ENCODE data around the gene NDRG2. TPM values are rescaled to one million over a fixed set of nuclear protein-coding genes. Genes with fewer than 3 reads are reported as not detected.

Gene NDRG2
- total and polyA plus RNA-seq, 9 donors: 99.9 to 203 (median 146) TPM

GRCh38 chr14:20978687-20979086 is 46.2 kb downstream of the NDRG2 start:
- Histone ChIP-seq H3K27ac (ENCODE audit: low read length) (no peak overlapping the region), H3K27me3 (ENCODE audit: control insufficient read depth, insufficient read depth, low read length) (no peaks in the 10 kb centered on the region), H3K9me3 (replicated peaks; ENCODE audit: control insufficient read depth, low read depth, low read length) (no peaks in the 10 kb centered on the region), H3K4me1 (ENCODE audit: control insufficient read depth, insufficient read depth, low read length) (peaks cover 4% of the 10 kb centered on the region), H3K36me3 (ENCODE audit: control insufficient read depth, insufficient read depth, low read length) (no peaks in the 10 kb centered on the region), H3K4me3 (ENCODE audit: low read length) (no peak overlapping the region)
- WGBS (ENCODE audit: insufficient coverage): 67% methylated on average over 1 of the region's 1 CpG
- no peak for DNase-seq

- WGBS (ENCODE audit: insufficient coverage): no CpG with 5 or more reads among the region's 1 CpG
- Histone ChIP-seq H3K27me3 (ENCODE audit: control insufficient read depth, insufficient read depth, low read length) (peaks cover 2% of the 10 kb centered on the region), H3K4me1 (ENCODE audit: control insufficient read depth, insufficient read depth, low read length) (peaks cover 5% of the 10 kb centered on the region), H3K27ac (ENCODE audit: low read length) (no peak overlapping the region), H3K36me3 (ENCODE audit: control insufficient read depth, insufficient read depth, low read length) (no peaks in the 10 kb centered on the region), H3K9me3 (replicated peaks; ENCODE audit: control insufficient read depth, low read depth, low read length) (no peaks in the 10 kb centered on the region), H3K4me3 (ENCODE audit: low read length) (no peak overlapping the region)
- no peak for DNase-seq
These were observed 48.6 kb downstream of the NDRG2 start for GRCh38 chr14:20976291-20976690.

- Histone ChIP-seq H3K4me3 (ENCODE audit: low read length) (no peak overlapping the region), H3K9me3 (replicated peaks; ENCODE audit: control insufficient read depth, low read depth, low read length) (no peaks in the 10 kb centered on the region)
- 100% methylated on average over 2 of the region's 3 CpGs for WGBS (ENCODE audit: insufficient coverage)
These were observed 51.4 kb downstream of the NDRG2 start for GRCh38 chr14:20973501-20973900.

GRCh38 chr14:20971705-20972021 is 53.2 kb downstream of the NDRG2 start:
- WGBS (ENCODE audit: insufficient coverage): 11% methylated on average over 6 of the region's 8 CpGs
- H3K9me3 ChIP-seq (replicated peaks; ENCODE audit: control insufficient read depth, low read depth, low read length): no peaks in the 10 kb centered on the region
- peak overlapping the region; percentile 70 for H3K4me3 ChIP-seq (ENCODE audit: low read length)
- no peak overlapping the region for H3K27ac ChIP-seq (ENCODE audit: low read length)
- H3K36me3 ChIP-seq (ENCODE audit: control insufficient read depth, insufficient read depth, low read length): no peaks in the 10 kb centered on the region
- DNase-seq: no peak
- H3K27me3 ChIP-seq (ENCODE audit: control insufficient read depth, insufficient read depth, low read length): peaks cover 11% of the 10 kb centered on the region
- H3K4me1 ChIP-seq (ENCODE audit: control insufficient read depth, insufficient read depth, low read length): peaks cover 10% of the 10 kb centered on the region

More at GRCh38 chr14:20973501-20973900, 51.4 kb downstream of the NDRG2 start:
- no peak for DNase-seq
- peaks cover 10% of the 10 kb centered on the region for H3K4me1 ChIP-seq (ENCODE audit: control insufficient read depth, insufficient read depth, low read length)
- peaks cover 5% of the 10 kb centered on the region for H3K27me3 ChIP-seq (ENCODE audit: control insufficient read depth, insufficient read depth, low read length)
- H3K36me3 ChIP-seq (ENCODE audit: control insufficient read depth, insufficient read depth, low read length): no peaks in the 10 kb centered on the region
- no peak overlapping the region for H3K27ac ChIP-seq (ENCODE audit: low read length)

GRCh38 chr14:20970983-20971704 is 53.7 kb downstream of the NDRG2 start:
- Histone ChIP-seq H3K9me3 (replicated peaks; ENCODE audit: control insufficient read depth, low read depth, low read length) (no peaks in the 10 kb centered on the region), H3K4me3 (ENCODE audit: low read length) (peak overlapping the region; percentile 70), H3K27me3 (ENCODE audit: control insufficient read depth, insufficient read depth, low read length) (peaks cover 11% of the 10 kb centered on the region), H3K36me3 (ENCODE audit: control insufficient read depth, insufficient read depth, low read length) (no peaks in the 10 kb centered on the region), H3K4me1 (ENCODE audit: control insufficient read depth, insufficient read depth, low read length) (peaks cover 10% of the 10 kb centered on the region), H3K27ac (ENCODE audit: low read length) (peak overlapping the region; percentile 65)
- DNase-seq: peak; percentile 87
- under 1% methylated on average over 43 of the region's 47 CpGs for WGBS (ENCODE audit: insufficient coverage)

GRCh38 chr14:20970647-20970982 is 54.2 kb downstream of the NDRG2 start:
- Histone ChIP-seq H3K4me1 (ENCODE audit: control insufficient read depth, insufficient read depth, low read length) (peaks cover 10% of the 10 kb centered on the region), H3K27me3 (ENCODE audit: control insufficient read depth, insufficient read depth, low read length) (peaks cover 11% of the 10 kb centered on the region), H3K27ac (ENCODE audit: low read length) (no peak overlapping the region), H3K9me3 (replicated peaks; ENCODE audit: control insufficient read depth, low read depth, low read length) (no peaks in the 10 kb centered on the region), H3K36me3 (ENCODE audit: control insufficient read depth, insufficient read depth, low read length) (no peaks in the 10 kb centered on the region), H3K4me3 (ENCODE audit: low read length) (peak overlapping the region; percentile 70)
- DNase-seq: no peak
- 13% methylated on average over 5 of the region's 10 CpGs for WGBS (ENCODE audit: insufficient coverage)

- no peaks in the 10 kb centered on the region for H3K36me3 ChIP-seq (ENCODE audit: control insufficient read depth, insufficient read depth, low read length)
- peaks cover 10% of the 10 kb centered on the region for H3K4me1 ChIP-seq (ENCODE audit: control insufficient read depth, insufficient read depth, low read length)
- no peaks in the 10 kb centered on the region for H3K9me3 ChIP-seq (replicated peaks; ENCODE audit: control insufficient read depth, low read depth, low read length)
- H3K27ac ChIP-seq (ENCODE audit: low read length): no peak overlapping the region
- DNase-seq: no peak
- H3K4me3 ChIP-seq (ENCODE audit: low read length): no peak overlapping the region
- WGBS (ENCODE audit: insufficient coverage): 83% methylated on average over 3 of the region's 3 CpGs
- peaks cover 13% of the 10 kb centered on the region for H3K27me3 ChIP-seq (ENCODE audit: control insufficient read depth, insufficient read depth, low read length)
These were observed 55.5 kb downstream of the NDRG2 start for GRCh38 chr14:20969336-20969735.

Other genes with a start within 250 kb of the NDRG2 start
- gene RNASE6, start 243.8 kb downstream of the NDRG2 start, total RNA-seq: 4.8 TPM
- gene RNASE6, start 243.8 kb downstream of the NDRG2 start, polyA plus RNA-seq (ENCODE audit: insufficient read depth in 1 of 8, insufficient read length in 8 of 8, low replicate concordance in 1 of 8): 1 to 10 TPM; 5.0 to 7.9 (median 5.7) TPM
- gene RNASE1, start 222.2 kb downstream of the NDRG2 start, total RNA-seq: 204 TPM
- 100 to 1,000 TPM; 135 to 259 (median 209) TPM for gene RNASE1, start 222.2 kb downstream of the NDRG2 start, polyA plus RNA-seq (ENCODE audit: insufficient read depth in 1 of 8, insufficient read length in 8 of 8, low replicate concordance in 1 of 8)
- gene RNASE3, start 133.7 kb downstream of the NDRG2 start, total RNA-seq: not detected
- gene RNASE3, start 133.7 kb downstream of the NDRG2 start, polyA plus RNA-seq (ENCODE audit: insufficient read depth in 1 of 8, insufficient read length in 8 of 8, low replicate concordance in 1 of 8): 1 to 10 TPM in 1 of 8 donors, under 1 TPM in 6, not detected in 1; 0.18 to 1.1 (median 0.32) TPM
- 0.13 TPM for gene RNASE2, start 69.6 kb downstream of the NDRG2 start, total RNA-seq
- gene RNASE2, start 69.6 kb downstream of the NDRG2 start, polyA plus RNA-seq (ENCODE audit: insufficient read depth in 1 of 8, insufficient read length in 8 of 8, low replicate concordance in 1 of 8): 1 to 10 TPM in 7 of 8 donors, under 1 TPM in 1; 0.95 to 1.9 (median 1.1) TPM
- gene METTL17, start 35.1 kb downstream of the NDRG2 start, total RNA-seq: 50.6 TPM
- 10 to 100 TPM; 36.0 to 64.0 (median 46.8) TPM for gene METTL17, start 35.1 kb downstream of the NDRG2 start, polyA plus RNA-seq (ENCODE audit: insufficient read depth in 1 of 8, insufficient read length in 8 of 8, low replicate concordance in 1 of 8)
- gene SLC39A2, start 25.8 kb downstream of the NDRG2 start, total RNA-seq: 0.04 TPM
- under 1 TPM in 1 of 8 donors, not detected in 7; 0.61 TPM for gene SLC39A2, start 25.8 kb downstream of the NDRG2 start, polyA plus RNA-seq (ENCODE audit: insufficient read depth in 1 of 8, insufficient read length in 8 of 8, low replicate concordance in 1 of 8)
- gene TPPP2, start 5.2 kb upstream of the NDRG2 start, total RNA-seq: 0.44 TPM
- under 1 TPM in 7 of 8 donors, not detected in 1; 0.28 to 0.85 (median 0.38) TPM for gene TPPP2, start 5.2 kb upstream of the NDRG2 start, polyA plus RNA-seq (ENCODE audit: insufficient read depth in 1 of 8, insufficient read length in 8 of 8, low replicate concordance in 1 of 8)
- gene RNASE13, start 9.7 kb upstream of the NDRG2 start, total RNA-seq: not detected
- under 1 TPM in 2 of 8 donors, not detected in 6; 0.14 to 0.16 TPM for gene RNASE13, start 9.7 kb upstream of the NDRG2 start, polyA plus RNA-seq (ENCODE audit: insufficient read depth in 1 of 8, insufficient read length in 8 of 8, low replicate concordance in 1 of 8)
- gene RNASE7, start 17.3 kb upstream of the NDRG2 start, total RNA-seq: not detected
- gene RNASE7, start 17.3 kb upstream of the NDRG2 start, polyA plus RNA-seq (ENCODE audit: insufficient read depth in 1 of 8, insufficient read length in 8 of 8, low replicate concordance in 1 of 8): under 1 TPM in 3 of 8 donors, not detected in 5; 0.13 to 0.27 (median 0.18) TPM
- not detected for gene RNASE8, start 32.8 kb upstream of the NDRG2 start, total RNA-seq
- not detected for gene RNASE8, start 32.8 kb upstream of the NDRG2 start, polyA plus RNA-seq (ENCODE audit: insufficient read depth in 1 of 8, insufficient read length in 8 of 8, low replicate concordance in 1 of 8)
- gene ARHGEF40, start 45.2 kb upstream of the NDRG2 start, total RNA-seq: 50.5 TPM
- gene ARHGEF40, start 45.2 kb upstream of the NDRG2 start, polyA plus RNA-seq (ENCODE audit: insufficient read depth in 1 of 8, insufficient read length in 8 of 8, low replicate concordance in 1 of 8): 10 to 100 TPM; 53.1 to 70.2 (median 65.3) TPM
- gene ZNF219, start 73.6 kb upstream of the NDRG2 start, total RNA-seq: 7.6 TPM
- gene ZNF219, start 73.6 kb upstream of the NDRG2 start, polyA plus RNA-seq (ENCODE audit: insufficient read depth in 1 of 8, insufficient read length in 8 of 8, low replicate concordance in 1 of 8): 10 to 100 TPM; 15.2 to 23.9 (median 17.6) TPM
- 0.31 TPM for gene TMEM253, start 76.0 kb upstream of the NDRG2 start, total RNA-seq
- 1 to 10 TPM in 2 of 8 donors, under 1 TPM in 6; 0.29 to 1.4 (median 0.71) TPM for gene TMEM253, start 76.0 kb upstream of the NDRG2 start, polyA plus RNA-seq (ENCODE audit: insufficient read depth in 1 of 8, insufficient read length in 8 of 8, low replicate concordance in 1 of 8)
- not detected for gene OR5AU1, start 131.0 kb upstream of the NDRG2 start, total RNA-seq
- under 1 TPM in 6 of 8 donors, not detected in 2; 0.01 to 0.06 (median 0.03) TPM for gene OR5AU1, start 131.0 kb upstream of the NDRG2 start, polyA plus RNA-seq (ENCODE audit: insufficient read depth in 1 of 8, insufficient read length in 8 of 8, low replicate concordance in 1 of 8)
- gene HNRNPC, start 244.4 kb upstream of the NDRG2 start, total RNA-seq: 425 TPM
- gene HNRNPC, start 244.4 kb upstream of the NDRG2 start, polyA plus RNA-seq (ENCODE audit: insufficient read depth in 1 of 8, insufficient read length in 8 of 8, low replicate concordance in 1 of 8): 100 to 1,000 TPM; 429 to 593 (median 452) TPM

All from muscle of leg (tissue), 11 donors.